ENCODE measurements around the gene PAEP. TPM values are rescaled to one million over a fixed set of nuclear protein-coding genes. Genes with fewer than 3 reads are reported as not detected.

The PAEP gene
- total RNA-seq, 1 experiment from 2014 or later, result not detected

- no peak overlapping the region for H3K27ac Mint-ChIP-seq (ENCODE audit: low read depth, unreplicated experiment)
- no peaks in the 10 kb centered on the region for H3K36me3 Mint-ChIP-seq (ENCODE audit: insufficient read depth, unreplicated experiment)
- no peaks in the 10 kb centered on the region for H3K9me3 Mint-ChIP-seq (ENCODE audit: unreplicated experiment)
- no peak for DNase-seq (ENCODE audit: unreplicated experiment)
- TF ChIP-seq, protein P1, sequence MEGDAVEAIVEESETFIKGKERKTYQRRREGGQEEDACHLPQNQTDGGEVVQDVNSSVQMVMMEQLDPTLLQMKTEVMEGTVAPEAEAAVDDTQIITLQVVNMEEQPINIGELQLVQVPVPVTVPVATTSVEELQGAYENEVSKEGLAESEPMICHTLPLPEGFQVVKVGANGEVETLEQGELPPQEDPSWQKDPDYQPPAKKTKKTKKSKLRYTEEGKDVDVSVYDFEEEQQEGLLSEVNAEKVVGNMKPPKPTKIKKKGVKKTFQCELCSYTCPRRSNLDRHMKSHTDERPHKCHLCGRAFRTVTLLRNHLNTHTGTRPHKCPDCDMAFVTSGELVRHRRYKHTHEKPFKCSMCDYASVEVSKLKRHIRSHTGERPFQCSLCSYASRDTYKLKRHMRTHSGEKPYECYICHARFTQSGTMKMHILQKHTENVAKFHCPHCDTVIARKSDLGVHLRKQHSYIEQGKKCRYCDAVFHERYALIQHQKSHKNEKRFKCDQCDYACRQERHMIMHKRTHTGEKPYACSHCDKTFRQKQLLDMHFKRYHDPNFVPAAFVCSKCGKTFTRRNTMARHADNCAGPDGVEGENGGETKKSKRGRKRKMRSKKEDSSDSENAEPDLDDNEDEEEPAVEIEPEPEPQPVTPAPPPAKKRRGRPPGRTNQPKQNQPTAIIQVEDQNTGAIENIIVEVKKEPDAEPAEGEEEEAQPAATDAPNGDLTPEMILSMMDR (IDR thresholded peaks at IDR 0.05; ENCODE audit: unreplicated experiment), result no peak
- intact Hi-C loops (cut with micrococcal nuclease), result no loop called here
- H3K4me3 Mint-ChIP-seq (ENCODE audit: unreplicated experiment), result no peak overlapping the region
- no peaks in the 10 kb centered on the region for H3K27me3 Mint-ChIP-seq (ENCODE audit: insufficient read depth, unreplicated experiment)
- ChIA-PET CTCF (interaction anchor here (1.5 kb wide), 1 partner anchor 10 kb away, joined by 3 read pairs; no protein-coding TSS in a partner anchor), POLR2A (no interaction called here)
- no peaks in the 10 kb centered on the region for H3K4me1 Mint-ChIP-seq (ENCODE audit: insufficient read depth, unreplicated experiment)
- no TSS peak for BruUV-seq (replicated peaks)
Measured at GRCh38 chr9:135580664-135581380, 19.3 kb downstream of the PAEP start.

DNA sequence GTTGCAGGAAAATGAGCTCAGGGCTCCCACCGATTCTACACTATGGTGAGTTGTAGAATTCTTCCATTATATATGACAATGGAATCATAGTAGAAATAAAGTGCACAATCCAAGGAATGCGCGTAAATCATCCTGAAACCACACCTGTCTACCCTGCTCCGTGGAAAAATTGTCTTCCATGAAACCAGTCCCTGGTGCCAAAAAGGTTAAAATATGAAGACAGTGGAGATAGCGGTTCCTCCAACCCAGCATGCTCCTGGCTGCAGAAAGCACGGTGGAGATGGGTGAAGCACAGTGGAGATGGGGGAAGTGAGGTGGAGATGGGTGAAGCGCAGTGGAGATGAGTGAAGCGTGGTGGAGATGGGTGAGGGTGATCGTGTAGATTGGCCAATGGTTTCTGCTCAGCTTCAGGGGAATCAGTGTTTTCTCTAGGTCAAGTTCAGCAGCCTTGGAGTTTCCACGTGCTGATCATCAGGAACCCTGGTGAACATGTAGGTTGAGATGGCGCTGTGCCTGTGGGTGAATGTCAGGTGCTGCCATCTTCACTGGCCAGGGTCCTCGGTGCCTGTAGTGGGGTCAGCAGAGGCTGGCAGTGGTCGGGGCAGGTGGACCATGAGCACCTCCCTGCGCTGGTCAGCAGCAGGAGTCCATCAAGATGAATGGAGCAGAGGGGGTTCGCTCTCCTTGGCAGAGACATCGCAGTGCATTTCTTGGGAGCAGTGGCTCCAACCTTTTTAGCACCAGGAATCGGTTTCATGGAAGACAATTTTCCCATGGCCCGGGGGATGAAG, 20.3 kb downstream of the PAEP start:
- Mint-ChIP-seq H3K27me3 (ENCODE audit: insufficient read depth, unreplicated experiment) (no peaks in the 10 kb centered on the region), H3K4me1 (ENCODE audit: insufficient read depth, unreplicated experiment) (no peaks in the 10 kb centered on the region), H3K27ac (ENCODE audit: low read depth, unreplicated experiment) (no peak overlapping the region), H3K36me3 (ENCODE audit: insufficient read depth, unreplicated experiment) (no peaks in the 10 kb centered on the region), H3K4me3 (ENCODE audit: unreplicated experiment) (no peak overlapping the region), H3K9me3 (ENCODE audit: unreplicated experiment) (no peaks in the 10 kb centered on the region)
- intact Hi-C loops (cut with micrococcal nuclease), result no loop called here
- DNase-seq (ENCODE audit: unreplicated experiment), result no peak
- TF ChIP-seq, protein P1 (IDR thresholded peaks at IDR 0.05; ENCODE audit: unreplicated experiment), result no peak
- BruUV-seq (replicated peaks), result no TSS peak
- POLR2A ChIA-PET, result no interaction called here
- CTCF ChIA-PET, result no interaction called here

DNA sequence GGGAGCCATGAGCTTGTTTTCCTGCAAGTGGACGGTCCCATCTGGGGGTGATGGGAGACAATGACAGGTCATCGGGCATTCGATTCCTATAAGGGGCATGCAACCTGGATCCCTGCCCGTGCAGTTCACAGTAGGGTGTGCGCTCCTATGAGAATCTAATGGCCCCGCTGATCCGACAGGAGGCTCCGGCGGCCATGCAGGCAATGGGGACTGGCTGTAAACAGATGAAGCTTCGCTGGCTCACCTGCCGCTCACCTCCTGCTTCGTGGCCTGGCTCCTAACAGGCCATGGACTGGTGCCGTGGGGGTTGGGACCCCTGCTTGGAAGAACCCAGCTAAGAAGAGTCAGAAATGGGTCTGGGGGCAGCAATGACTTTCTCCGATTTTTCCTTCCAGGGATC, 21.0 kb downstream of the PAEP start:
- Mint-ChIP-seq H3K4me3 (ENCODE audit: unreplicated experiment) (no peak overlapping the region), H3K27ac (ENCODE audit: low read depth, unreplicated experiment) (no peak overlapping the region), H3K36me3 (ENCODE audit: insufficient read depth, unreplicated experiment) (no peaks in the 10 kb centered on the region), H3K27me3 (ENCODE audit: insufficient read depth, unreplicated experiment) (no peaks in the 10 kb centered on the region), H3K9me3 (ENCODE audit: unreplicated experiment) (no peaks in the 10 kb centered on the region), H3K4me1 (ENCODE audit: insufficient read depth, unreplicated experiment) (no peaks in the 10 kb centered on the region)
- intact Hi-C loops (cut with micrococcal nuclease), result no loop called here
- TF ChIP-seq, protein P1 (IDR thresholded peaks at IDR 0.05; ENCODE audit: unreplicated experiment), result no peak
- DNase-seq (ENCODE audit: unreplicated experiment), result no peak
- POLR2A ChIA-PET, result no interaction called here
- BruUV-seq (replicated peaks), result no TSS peak
- CTCF ChIA-PET, result no interaction called here

DNA sequence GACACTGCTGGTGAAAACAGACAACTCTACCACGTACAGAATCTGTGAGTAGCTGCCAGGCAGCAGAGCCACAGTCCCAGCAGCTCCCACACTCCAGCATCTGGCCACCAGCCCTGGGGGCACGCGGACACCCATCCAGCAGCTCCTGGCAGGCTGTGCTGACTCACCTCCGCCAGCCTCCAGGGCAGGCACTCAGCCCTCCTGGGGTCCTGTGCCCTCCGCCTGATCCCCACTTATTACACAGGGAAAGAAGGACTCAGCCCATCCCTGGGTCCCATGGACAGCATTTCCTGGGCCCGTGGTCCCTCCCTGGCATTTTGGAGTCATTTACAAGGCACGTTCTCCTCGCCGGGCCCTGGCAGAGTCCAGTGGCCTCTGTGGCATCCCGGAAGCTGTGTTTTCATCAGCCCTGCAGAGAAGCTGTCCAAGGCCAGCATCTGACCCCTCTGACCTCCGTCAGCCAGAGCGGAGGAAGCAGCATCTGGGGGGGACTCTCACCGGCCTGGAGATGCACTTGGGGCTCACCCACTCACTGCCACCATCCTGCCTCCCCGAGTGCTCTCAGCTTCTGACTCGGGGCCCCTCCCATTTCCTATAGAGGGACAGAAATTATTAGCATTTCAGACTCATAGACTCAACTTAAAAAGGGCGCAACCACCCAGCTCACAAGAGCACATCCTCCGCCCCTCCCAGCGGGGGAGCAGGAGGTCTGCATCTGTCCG, 21.6 kb downstream of the PAEP start:
- BruUV-seq (replicated peaks), result no TSS peak
- Mint-ChIP-seq H3K4me1 (ENCODE audit: insufficient read depth, unreplicated experiment) (no peaks in the 10 kb centered on the region), H3K27ac (ENCODE audit: low read depth, unreplicated experiment) (no peak overlapping the region), H3K27me3 (ENCODE audit: insufficient read depth, unreplicated experiment) (no peaks in the 10 kb centered on the region), H3K36me3 (ENCODE audit: insufficient read depth, unreplicated experiment) (no peaks in the 10 kb centered on the region), H3K4me3 (ENCODE audit: unreplicated experiment) (no peak overlapping the region), H3K9me3 (ENCODE audit: unreplicated experiment) (no peaks in the 10 kb centered on the region)
- ChIA-PET POLR2A (interaction anchor here (0.6 kb wide), 1 partner anchor 990 kb away, joined by 4 read pairs; no protein-coding TSS in a partner anchor), CTCF (no interaction called here)
- TF ChIP-seq, protein P1 (IDR thresholded peaks at IDR 0.05; ENCODE audit: unreplicated experiment), result no peak
- intact Hi-C loops (cut with micrococcal nuclease), result no loop called here
- no peak for DNase-seq (ENCODE audit: unreplicated experiment)
